Sigmoid colon (tissue), 3 donors: Measurements from ENCODE around the gene PANK4.

Experiments
- CTCF ChIP-seq, 4 experiments: fragments of 450-650 bp in 3 of 4; fragments of 200-600 bp in 1 of 4; IDR thresholded peaks; one replicate each; pipeline ENCODE4 v1.5.1; 2016 to 2019; ENCODE audit warnings: antibody characterized with exemption in 4 of 4, mild to moderate bottlenecking in 3 of 4, moderate library complexity in 2 of 4
- POLR2A ChIP-seq, 2 donors: fragments of 450-650 bp; IDR thresholded peaks; one replicate each; pipeline ENCODE4 v1.6.1; 2016; ENCODE audit warnings: antibody characterized with exemption in 2 of 2, mild to moderate bottlenecking in 2 of 2, moderate library complexity in 2 of 2

- TF ChIP-seq CTCF (IDR thresholded peaks at IDR 0.05) (no peak), POLR2A (IDR thresholded peaks at IDR 0.05) (no peak)
Measured at GRCh38 chr1:2567083-2567679, 40.8 kb upstream of the PANK4 start.
